KG1 (cell line): ENCODE results near the gene CHCHD3.

Experiments
- DNase-seq: peaks from one replicate; lab custom pipeline; 2025; lab: John Stamatoyannopoulos, UW

The CHCHD3 gene

DNA sequence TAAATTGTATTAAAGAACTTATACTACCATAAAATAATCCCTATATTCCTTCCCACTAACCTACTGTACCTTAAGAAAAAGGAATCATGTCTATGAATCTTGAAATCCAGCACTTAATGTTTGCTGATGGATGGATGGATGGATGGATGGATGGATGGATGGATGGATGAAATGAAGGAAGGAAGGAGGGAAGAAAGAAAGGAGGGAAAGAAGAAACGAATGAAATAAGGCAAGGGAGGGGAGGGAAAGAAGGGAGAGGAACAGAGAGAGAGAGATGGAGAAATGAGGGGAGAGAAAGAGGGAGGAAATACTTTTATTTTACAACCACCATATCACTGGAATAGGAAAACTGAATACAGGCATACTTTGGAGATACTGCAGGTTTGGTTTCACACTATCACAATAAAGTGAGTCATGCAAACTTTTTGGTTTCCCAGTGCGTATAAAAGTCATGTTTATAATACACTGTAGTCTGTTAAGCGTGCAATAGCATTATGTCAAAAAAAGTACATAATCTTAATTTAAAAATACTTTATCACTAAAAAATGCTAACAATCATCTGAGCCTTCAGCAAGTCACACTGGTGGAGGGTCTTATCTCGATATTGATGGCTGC lies 219.8 kb downstream of the CHCHD3 start:
- DNase-seq = no peak

- no peak for DNase-seq
Observed at GRCh38 chr7:132861424-132861823, 220.5 kb downstream of the CHCHD3 start.

DNA sequence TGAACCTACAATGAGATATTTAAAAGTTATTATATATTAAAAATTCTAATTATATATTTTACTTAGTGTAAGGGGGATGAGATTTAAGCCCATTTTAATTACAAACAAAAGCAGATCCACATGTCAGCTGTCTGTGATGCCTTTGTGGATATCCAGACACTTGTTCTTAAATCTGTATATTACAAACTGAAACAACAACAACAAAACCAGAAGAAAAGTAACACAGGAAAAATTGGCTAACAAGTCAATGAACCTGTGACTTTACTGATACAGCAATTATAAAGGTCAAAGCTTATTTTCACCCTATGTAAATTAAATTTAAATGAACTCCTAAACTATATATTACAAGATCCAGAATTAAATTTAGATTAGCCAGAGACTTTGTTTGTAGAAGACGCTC lies 222.7 kb downstream of the CHCHD3 start:
- DNase-seq = no peak

DNA sequence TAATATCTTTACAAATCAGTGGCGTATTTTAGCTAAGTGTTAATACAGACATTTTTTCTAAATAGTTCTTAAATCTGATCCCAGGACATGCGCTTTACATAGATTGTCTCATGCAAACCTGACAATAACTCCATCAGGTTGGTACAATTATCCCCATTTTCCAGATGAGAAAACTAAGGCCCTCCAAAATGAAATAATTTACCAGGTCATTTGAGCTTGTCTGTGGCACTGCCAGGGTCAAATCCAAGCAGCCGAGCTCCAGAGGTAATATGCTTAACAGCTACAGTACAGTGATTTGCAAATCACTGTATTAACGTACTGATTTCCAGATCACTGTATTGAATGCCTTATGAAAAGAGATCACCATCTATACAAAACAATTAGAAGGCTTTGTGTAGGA lies 223.1 kb downstream of the CHCHD3 start:
- no peak for DNase-seq

- no peak for DNase-seq
Observed at GRCh38 chr7:132858251-132858650, 223.6 kb downstream of the CHCHD3 start.

- no peak for DNase-seq
Observed at GRCh38 chr7:132857703-132858102, 224.2 kb downstream of the CHCHD3 start.

DNA sequence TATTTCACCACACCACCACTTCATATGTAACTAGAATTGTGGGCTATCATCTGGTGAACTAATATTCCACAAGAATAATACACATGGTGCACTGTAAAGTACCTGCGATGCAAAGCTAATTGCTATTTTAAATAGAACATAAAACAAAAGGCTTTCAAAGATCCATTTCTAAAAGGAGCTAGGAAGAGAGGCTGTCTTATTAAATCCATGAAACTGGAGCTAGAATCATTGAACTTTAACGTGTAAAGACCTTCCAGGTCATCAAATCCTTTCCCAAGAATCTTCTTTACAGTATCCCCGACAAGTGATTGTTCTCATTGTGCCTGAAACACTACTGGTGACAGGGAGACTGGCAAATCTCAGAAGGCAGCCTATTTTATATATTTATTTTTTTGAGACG lies 224.9 kb downstream of the CHCHD3 start:
- DNase-seq = no peak

DNA sequence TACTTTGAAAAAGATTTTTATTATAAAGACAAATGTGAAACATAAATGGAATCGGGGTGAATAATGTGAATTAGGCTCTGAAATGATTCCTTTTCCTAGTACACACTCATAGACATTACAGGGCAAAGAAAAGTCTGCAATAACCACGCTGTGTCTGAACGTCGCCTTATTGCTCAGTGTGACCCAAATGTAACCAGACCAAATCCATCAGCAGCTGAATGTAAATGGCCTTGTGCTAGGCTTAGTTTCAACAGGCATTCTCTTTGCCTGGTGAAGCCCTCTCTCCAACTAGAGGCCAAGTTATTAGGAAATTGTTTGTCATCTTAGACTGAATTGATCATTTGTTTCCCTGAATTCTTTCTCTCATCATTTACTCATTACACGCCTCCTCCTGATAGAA lies 225.5 kb downstream of the CHCHD3 start:
- DNase-seq = no peak

- no peak for DNase-seq
Observed at GRCh38 chr7:132855901-132856300, 226.0 kb downstream of the CHCHD3 start.

DNA sequence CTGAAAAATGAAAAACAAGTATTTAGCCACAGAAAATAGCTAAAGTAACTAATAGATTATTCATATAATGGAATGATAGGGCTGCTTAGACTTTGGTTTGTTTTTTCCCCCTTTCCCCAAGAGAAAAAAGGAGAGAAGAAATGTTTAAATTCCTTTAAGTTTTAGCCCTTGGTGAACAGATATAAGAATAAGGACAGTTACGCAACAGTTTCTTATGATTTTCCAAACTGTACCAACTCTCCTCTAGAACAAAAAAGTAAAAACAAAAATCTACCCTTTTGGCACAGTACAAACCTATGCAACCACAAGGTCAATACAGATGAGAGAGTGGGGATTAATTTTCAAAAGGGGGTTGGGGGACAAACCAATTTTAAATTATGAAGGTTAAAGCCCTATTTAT lies 227.7 kb downstream of the CHCHD3 start:
- no peak for DNase-seq

GRCh38 chr7:132847376-132847775 lies 234.5 kb downstream of the CHCHD3 start:
- DNase-seq = no peak

GRCh38 chr7:132846086-132846485 lies 235.8 kb downstream of the CHCHD3 start:
- DNase-seq = no peak

DNA sequence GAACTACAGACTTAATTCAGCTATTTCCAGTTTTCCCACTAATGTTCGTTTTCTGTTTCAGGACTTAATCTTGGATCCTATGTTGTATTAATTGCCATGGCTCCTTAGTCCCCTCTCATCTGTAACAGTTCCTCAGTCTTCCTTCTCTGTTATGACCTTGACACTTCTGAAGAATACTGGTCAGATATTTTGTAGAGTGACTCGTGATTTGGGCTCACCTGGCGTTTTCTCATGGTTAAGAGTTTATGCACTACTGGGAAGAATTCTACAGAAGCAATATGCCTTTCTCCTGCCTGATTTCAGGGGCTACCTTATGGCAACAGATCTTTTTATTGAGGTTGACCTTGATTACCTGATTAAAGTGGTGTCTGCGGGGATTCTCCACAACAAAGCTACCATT lies 239.4 kb downstream of the CHCHD3 start:
- no peak for DNase-seq

- no peak for DNase-seq
Observed at GRCh38 chr7:132840199-132840598, 241.7 kb downstream of the CHCHD3 start.

GRCh38 chr7:132838313-132838712 lies 243.6 kb downstream of the CHCHD3 start:
- no peak for DNase-seq

GRCh38 chr7:132837529-132837928 lies 244.4 kb downstream of the CHCHD3 start:
- DNase-seq = no peak

DNA sequence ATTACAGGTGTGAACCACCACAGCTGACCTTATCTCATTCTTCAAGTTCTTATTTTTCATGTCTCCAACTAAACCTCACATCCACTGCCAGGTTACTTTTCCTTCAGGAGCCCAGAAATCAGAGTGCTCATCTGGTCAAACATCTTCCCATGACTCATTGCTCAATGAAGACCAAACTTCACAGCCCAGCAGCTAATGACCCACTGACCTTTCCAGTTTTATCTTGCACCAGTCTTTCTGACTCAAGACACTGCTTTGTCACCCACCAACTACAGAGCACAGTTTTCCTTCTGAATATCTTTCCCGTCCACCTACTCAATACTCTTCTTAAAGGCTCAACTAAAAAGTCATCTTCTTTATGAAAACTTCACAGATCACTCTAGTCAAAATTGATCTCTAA lies 245.1 kb downstream of the CHCHD3 start:
- no peak for DNase-seq

DNA sequence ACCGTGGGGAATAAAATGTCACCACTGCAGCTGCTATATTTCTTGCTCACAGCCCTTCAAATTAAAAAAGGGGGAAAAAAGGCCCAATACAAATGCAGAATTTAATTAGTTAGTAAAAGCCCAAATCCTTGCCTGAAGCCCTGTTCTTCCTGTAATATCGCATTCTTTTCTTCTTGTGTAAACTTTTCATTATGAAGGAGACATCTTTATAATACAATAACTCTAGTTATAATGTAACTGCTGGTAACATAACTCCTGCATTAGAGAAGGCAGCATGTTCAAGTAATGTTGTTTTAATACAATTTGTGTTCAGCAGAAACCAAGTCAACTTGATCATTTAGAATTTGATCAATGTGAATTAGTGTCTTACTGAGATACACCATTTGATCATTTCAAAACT lies 250.9 kb downstream of the CHCHD3 start:
- no peak for DNase-seq

GRCh38 chr7:132828502-132828901 lies 253.4 kb downstream of the CHCHD3 start:
- DNase-seq = no peak

DNA sequence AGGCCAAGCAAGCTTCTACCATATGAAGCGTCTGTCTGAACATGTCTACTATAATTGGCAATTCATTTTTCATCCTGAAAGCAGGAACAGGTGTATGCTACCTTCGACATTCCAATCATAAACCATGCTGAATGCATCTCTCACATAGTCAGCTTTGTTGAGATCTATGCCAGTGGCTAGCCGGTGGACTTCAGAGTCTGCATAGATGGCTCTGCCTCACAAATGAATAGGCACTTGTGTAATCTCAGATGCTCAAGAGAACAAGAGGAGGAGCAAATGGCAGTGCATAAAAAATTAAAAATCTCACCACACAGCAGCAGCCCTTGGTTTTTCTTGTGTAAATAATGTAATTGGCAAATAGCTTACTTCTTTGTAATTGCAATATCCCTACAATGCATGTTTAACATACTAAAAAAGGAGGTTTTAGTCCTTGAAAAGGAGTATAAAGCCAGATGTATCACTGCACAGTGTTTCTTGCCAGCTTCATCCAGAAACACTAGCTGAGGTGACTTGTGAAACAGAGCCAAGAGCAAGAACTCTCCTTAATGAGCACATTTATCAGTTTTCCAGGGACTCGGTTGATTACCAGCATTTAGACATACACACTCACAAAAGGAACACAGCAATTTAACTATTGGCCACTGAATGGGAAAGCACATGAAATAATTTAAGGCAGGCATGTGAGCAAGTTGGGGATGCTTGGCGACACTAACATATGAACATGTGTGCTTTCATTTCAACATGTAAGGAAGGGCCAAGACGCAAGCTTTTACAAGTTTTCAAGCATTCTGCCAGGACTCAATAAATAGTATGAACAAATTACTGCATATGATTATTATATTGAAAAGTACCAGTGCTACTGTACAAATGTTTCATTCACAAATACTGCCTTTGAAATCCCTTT lies 255.7 kb downstream of the CHCHD3 start:
- no peak for DNase-seq

GRCh38 chr7:132825222-132825621 lies 256.7 kb downstream of the CHCHD3 start:
- DNase-seq = no peak

GRCh38 chr7:132819648-132820047 lies 262.2 kb downstream of the CHCHD3 start:
- DNase-seq = no peak

GRCh38 chr7:132817949-132818348 lies 263.9 kb downstream of the CHCHD3 start:
- no peak for DNase-seq
